Measurements from ENCODE around the gene ZNF350. TPM values are rescaled to one million over a fixed set of nuclear protein-coding genes. Genes with fewer than 3 reads are reported as not detected.

Gene ZNF350
- total and polyA plus RNA-seq, 2 of the 13 experiments (the other 11 are each of a cell fraction or from before 2014, with no cell fraction given) = 3.7 to 6.9 TPM

GRCh38 chr19:52028027-52028779 lies 41.6 kb upstream of the ZNF350 start, which contains the start of gene ZNF614 (continued):
- TF ChIP-seq ZSCAN29 (CRISPR knock-in tag; conservative IDR thresholded peaks at IDR 0.05) = peak; percentile 90; the same call in 1 of the 2 replicates
- TF ChIP-seq SOX13 (IDR thresholded peaks at IDR 0.05) = no peak
- TF ChIP-seq SOX13 (CRISPR knock-in tag; conservative IDR thresholded peaks at IDR 0.05 in 1 of 2, IDR thresholded peaks at IDR 0.05 in 1 of 2) = peak in 1 of 2 experiments; percentile 41; a peak in 1 of 4 replicates
- TF ChIP-seq FOSL1 (CRISPR knock-in tag; IDR thresholded peaks at IDR 0.05; ENCODE audit: borderline replicate concordance) = no peak
- TF ChIP-seq ZHX1 (CRISPR knock-in tag; IDR thresholded peaks at IDR 0.05; ENCODE audit: low read depth) = peak; percentile 81
- TF ChIP-seq SATB2 (CRISPR knock-in tag; IDR thresholded peaks at IDR 0.05) = no peak
- TF ChIP-seq CCDC6 (CRISPR knock-in tag; IDR thresholded peaks at IDR 0.05) = no peak
- TF ChIP-seq ZNF260 (CRISPR knock-in tag; IDR thresholded peaks at IDR 0.05; ENCODE audit: borderline replicate concordance, low read depth) = no peak
- TF ChIP-seq KDM3A (CRISPR knock-in tag; IDR thresholded peaks at IDR 0.05; ENCODE audit: low read depth) = peak; percentile 53; the same call in 1 of the 2 replicates
- no peak for TF ChIP-seq ZNF850 (CRISPR knock-in tag; conservative IDR thresholded peaks at IDR 0.05)
- TF ChIP-seq ATF4 (CRISPR knock-in tag; IDR thresholded peaks at IDR 0.05) = peak in 1 of 2 experiments; percentile 70; a peak in 2 of 4 replicates
- 0 out of 2 replicates have a peak, but pooled peaks have one; percentile 63 for TF ChIP-seq CBX5 (CRISPR knock-in tag; IDR thresholded peaks at IDR 0.05; ENCODE audit: borderline replicate concordance)
- TF ChIP-seq MAX (IDR thresholded peaks at IDR 0.05) = peak; percentile 70
- TF ChIP-seq AHR (CRISPR knock-in tag; IDR thresholded peaks at IDR 0.05) = peak; percentile 22; the same call in 1 of the 2 replicates
- TF ChIP-seq FOXA3 (CRISPR knock-in tag; IDR thresholded peaks at IDR 0.05) = 0 out of 2 replicates have a peak, but pooled peaks have one; percentile 6
- TF ChIP-seq ZNF10 (CRISPR knock-in tag; IDR thresholded peaks at IDR 0.05; ENCODE audit: borderline replicate concordance, low read depth) = no peak
- TF ChIP-seq ZNF547 (CRISPR knock-in tag; IDR thresholded peaks at IDR 0.05) = peak; percentile 49; the same call in 1 of the 2 replicates
- TF ChIP-seq NAIF1 (CRISPR knock-in tag; IDR thresholded peaks at IDR 0.05; ENCODE audit: borderline replicate concordance) = no peak; the same call in 1 of the 2 replicates
- TF ChIP-seq CENPX (CRISPR knock-in tag; IDR thresholded peaks at IDR 0.05) = no peak
- TF ChIP-seq ZNF367 (CRISPR knock-in tag; IDR thresholded peaks at IDR 0.05; ENCODE audit: borderline replicate concordance) = no peak
- TF ChIP-seq ZIK1 (CRISPR knock-in tag; IDR thresholded peaks at IDR 0.05; ENCODE audit: borderline replicate concordance, low read depth) = no peak
- peak; percentile 90 for TF ChIP-seq XRCC5 (optimal IDR thresholded peaks at IDR 0.05; ENCODE audit: low read length)
- TF ChIP-seq ZNF780A (CRISPR knock-in tag; IDR thresholded peaks at IDR 0.05) = no peak
- no peak for TF ChIP-seq SOX6 (IDR thresholded peaks at IDR 0.05)
- TF ChIP-seq SOX6 (CRISPR knock-in tag; IDR thresholded peaks at IDR 0.05) = peak; percentile 68
- no peak for TF ChIP-seq ZNF720 (CRISPR knock-in tag; IDR thresholded peaks at IDR 0.05)

Data from HepG2 (cell line).